ENCODE data around the gene ALOXE3. TPM values are rescaled to one million over a fixed set of nuclear protein-coding genes. Genes with fewer than 3 reads are reported as not detected.
A peak's percentile ranks its signal among the peaks of the same experiment; 100 is the strongest.

Gene ALOXE3
- total RNA-seq, 2 experiments from 2014 or later, result 0.81 to 0.91 TPM

- Mint-ChIP-seq H3K4me3 (no peak overlapping the region), H3K27ac (no peak overlapping the region), H3K4me1 (ENCODE audit: low read depth) (peaks cover 15% of the 10 kb centered on the region), H3K9me3 (no peaks in the 10 kb centered on the region), H3K27me3 (peaks cover 8% of the 10 kb centered on the region), H3K36me3 (ENCODE audit: low read depth) (peaks cover 4% of the 10 kb centered on the region)
- Histone ChIP-seq H3K27me3 (ENCODE audit: control insufficient read depth in 1 of 2, insufficient read depth in 2 of 2, low read length in 2 of 2) (no peaks in the 10 kb centered on the region), H3K27ac (ENCODE audit: low read depth in 1 of 2, low read length in 2 of 2) (no peak overlapping the region), H3K9me3 (ENCODE audit: control insufficient read depth in 1 of 2, insufficient read depth in 1 of 2, low read length in 2 of 2) (no peaks in the 10 kb centered on the region), H3K4me3 (ENCODE audit: low read length) (no peak overlapping the region), H3K4me1 (ENCODE audit: insufficient read depth, low read length) (peaks cover 20% of the 10 kb centered on the region), H3K36me3 (ENCODE audit: insufficient read depth, low read length) (no peaks in the 10 kb centered on the region)
- DNase-seq (no peak), ATAC-seq (ENCODE audit: poor library complexity) (no peak)
- intact Hi-C loops (cut with DNase I, micrococcal nuclease), result no loop called here
- ChIA-PET POLR2A (no interaction called here), CTCF (no interaction called here)
- TF ChIP-seq, protein P1, sequence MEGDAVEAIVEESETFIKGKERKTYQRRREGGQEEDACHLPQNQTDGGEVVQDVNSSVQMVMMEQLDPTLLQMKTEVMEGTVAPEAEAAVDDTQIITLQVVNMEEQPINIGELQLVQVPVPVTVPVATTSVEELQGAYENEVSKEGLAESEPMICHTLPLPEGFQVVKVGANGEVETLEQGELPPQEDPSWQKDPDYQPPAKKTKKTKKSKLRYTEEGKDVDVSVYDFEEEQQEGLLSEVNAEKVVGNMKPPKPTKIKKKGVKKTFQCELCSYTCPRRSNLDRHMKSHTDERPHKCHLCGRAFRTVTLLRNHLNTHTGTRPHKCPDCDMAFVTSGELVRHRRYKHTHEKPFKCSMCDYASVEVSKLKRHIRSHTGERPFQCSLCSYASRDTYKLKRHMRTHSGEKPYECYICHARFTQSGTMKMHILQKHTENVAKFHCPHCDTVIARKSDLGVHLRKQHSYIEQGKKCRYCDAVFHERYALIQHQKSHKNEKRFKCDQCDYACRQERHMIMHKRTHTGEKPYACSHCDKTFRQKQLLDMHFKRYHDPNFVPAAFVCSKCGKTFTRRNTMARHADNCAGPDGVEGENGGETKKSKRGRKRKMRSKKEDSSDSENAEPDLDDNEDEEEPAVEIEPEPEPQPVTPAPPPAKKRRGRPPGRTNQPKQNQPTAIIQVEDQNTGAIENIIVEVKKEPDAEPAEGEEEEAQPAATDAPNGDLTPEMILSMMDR (IDR thresholded peaks at IDR 0.05), result no peak
Observed at GRCh38 chr17:8082292-8082691, 36.0 kb downstream of the ALOXE3 start.

GRCh38 chr17:8081876-8082275, 36.4 kb downstream of the ALOXE3 start:
- no peaks in the 10 kb centered on the region for H3K9me3 Mint-ChIP-seq
- H3K4me3 Mint-ChIP-seq, result no peak overlapping the region
- ChIA-PET CTCF (no interaction called here), POLR2A (no interaction called here)
- no peak for ATAC-seq (ENCODE audit: poor library complexity)
- H3K4me1 ChIP-seq (ENCODE audit: insufficient read depth, low read length), result peaks cover 20% of the 10 kb centered on the region
- no peak overlapping the region for H3K27ac Mint-ChIP-seq
- H3K36me3 ChIP-seq (ENCODE audit: insufficient read depth, low read length), result no peaks in the 10 kb centered on the region
- peaks cover 8% of the 10 kb centered on the region for H3K27me3 Mint-ChIP-seq
- no peaks in the 10 kb centered on the region for H3K9me3 ChIP-seq (ENCODE audit: control insufficient read depth in 1 of 2, insufficient read depth in 1 of 2, low read length in 2 of 2)
- no peak for DNase-seq
- no peak overlapping the region for H3K4me3 ChIP-seq (ENCODE audit: low read length)
- H3K27me3 ChIP-seq (ENCODE audit: control insufficient read depth in 1 of 2, insufficient read depth in 2 of 2, low read length in 2 of 2), result no peaks in the 10 kb centered on the region
- H3K4me1 Mint-ChIP-seq (ENCODE audit: low read depth), result peaks cover 15% of the 10 kb centered on the region
- no peak overlapping the region for H3K27ac ChIP-seq (ENCODE audit: low read depth in 1 of 2, low read length in 2 of 2)
- peaks cover 4% of the 10 kb centered on the region for H3K36me3 Mint-ChIP-seq (ENCODE audit: low read depth)
- intact Hi-C loops (cut with DNase I, micrococcal nuclease), result loop anchor here in 1 of 2 experiments (2.0 kb wide), 1 partner anchor 37 kb away; the partner anchor contains the start of gene ALOXE3
- TF ChIP-seq, protein P1 (IDR thresholded peaks at IDR 0.05), result no peak

- Histone ChIP-seq H3K27me3 (ENCODE audit: control insufficient read depth in 1 of 2, insufficient read depth in 2 of 2, low read length in 2 of 2) (no peaks in the 10 kb centered on the region), H3K4me3 (ENCODE audit: low read length) (no peak overlapping the region), H3K27ac (ENCODE audit: low read depth in 1 of 2, low read length in 2 of 2) (no peak overlapping the region), H3K9me3 (ENCODE audit: control insufficient read depth in 1 of 2, insufficient read depth in 1 of 2, low read length in 2 of 2) (no peaks in the 10 kb centered on the region), H3K4me1 (ENCODE audit: insufficient read depth, low read length) (peaks cover 20% of the 10 kb centered on the region), H3K36me3 (ENCODE audit: insufficient read depth, low read length) (no peaks in the 10 kb centered on the region)
- ChIA-PET POLR2A (no interaction called here), CTCF (interaction anchor here (2.0 kb wide), 1 partner anchor 39 kb away, joined by 18 read pairs; the partner anchor contains the start of gene ALOXE3)
- Mint-ChIP-seq H3K27me3 (peaks cover 4% of the 10 kb centered on the region), H3K9me3 (no peaks in the 10 kb centered on the region), H3K27ac (no peak overlapping the region), H3K36me3 (ENCODE audit: low read depth) (peaks cover 4% of the 10 kb centered on the region), H3K4me3 (peak overlapping the region; percentile 51), H3K4me1 (ENCODE audit: low read depth) (peaks cover 15% of the 10 kb centered on the region)
- ATAC-seq (ENCODE audit: poor library complexity), result no peak
- intact Hi-C loops (cut with DNase I, micrococcal nuclease), result loop anchor here in 1 of 2 experiments (1.0 to 2.0 kb wide), 3 partner anchors 29 to 219 kb away; partner anchors contain the start of gene ALOXE3
- no peak for DNase-seq
- TF ChIP-seq, protein P1 (IDR thresholded peaks at IDR 0.05), result no peak
Observed at GRCh38 chr17:8080799-8081219, 37.5 kb downstream of the ALOXE3 start.
